ENCODE measurements around the gene TNFAIP8L1. TPM values are rescaled to one million over a fixed set of nuclear protein-coding genes. Genes with fewer than 3 reads are reported as not detected.

Gene TNFAIP8L1
- total RNA-seq, 2 donors from 2014 or later, result 4.2 to 4.3 TPM

DNA sequence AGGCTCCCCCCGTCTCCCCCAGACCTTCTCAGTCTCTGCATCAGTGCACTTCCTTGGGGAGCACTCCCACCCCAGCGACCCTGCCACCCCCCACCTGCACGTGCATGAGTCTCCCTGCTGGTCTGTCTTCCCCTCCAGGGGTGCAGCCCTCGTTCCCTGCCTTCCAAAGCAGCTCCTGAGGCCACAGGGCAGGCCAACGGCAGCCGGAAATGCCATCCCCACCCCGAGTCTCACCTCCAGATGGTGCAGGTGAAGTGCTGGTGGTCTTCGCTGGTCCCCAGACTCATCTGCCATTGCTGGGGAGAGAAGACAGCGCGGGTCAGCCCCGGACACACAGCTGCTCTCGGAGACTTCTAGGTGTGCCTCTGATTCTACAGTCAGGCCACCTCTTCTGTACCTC is 25.3 kb downstream of the TNFAIP8L1 start:
- Histone ChIP-seq H3K36me3 (peaks cover 52% of the 10 kb centered on the region), H3K27me3 (replicated peaks; ENCODE audit: insufficient read depth) (no peaks in the 10 kb centered on the region), H3K9me3 (no peaks in the 10 kb centered on the region), H3K4me1 (ENCODE audit: control insufficient read depth in 1 of 2, low read depth in 2 of 2) (peaks cover 9 to 10% of the 10 kb centered on the region in 2 donors), H3K4me3 (no peak overlapping the region), H3K27ac (no peak overlapping the region)
- TF ChIP-seq, protein P1, sequence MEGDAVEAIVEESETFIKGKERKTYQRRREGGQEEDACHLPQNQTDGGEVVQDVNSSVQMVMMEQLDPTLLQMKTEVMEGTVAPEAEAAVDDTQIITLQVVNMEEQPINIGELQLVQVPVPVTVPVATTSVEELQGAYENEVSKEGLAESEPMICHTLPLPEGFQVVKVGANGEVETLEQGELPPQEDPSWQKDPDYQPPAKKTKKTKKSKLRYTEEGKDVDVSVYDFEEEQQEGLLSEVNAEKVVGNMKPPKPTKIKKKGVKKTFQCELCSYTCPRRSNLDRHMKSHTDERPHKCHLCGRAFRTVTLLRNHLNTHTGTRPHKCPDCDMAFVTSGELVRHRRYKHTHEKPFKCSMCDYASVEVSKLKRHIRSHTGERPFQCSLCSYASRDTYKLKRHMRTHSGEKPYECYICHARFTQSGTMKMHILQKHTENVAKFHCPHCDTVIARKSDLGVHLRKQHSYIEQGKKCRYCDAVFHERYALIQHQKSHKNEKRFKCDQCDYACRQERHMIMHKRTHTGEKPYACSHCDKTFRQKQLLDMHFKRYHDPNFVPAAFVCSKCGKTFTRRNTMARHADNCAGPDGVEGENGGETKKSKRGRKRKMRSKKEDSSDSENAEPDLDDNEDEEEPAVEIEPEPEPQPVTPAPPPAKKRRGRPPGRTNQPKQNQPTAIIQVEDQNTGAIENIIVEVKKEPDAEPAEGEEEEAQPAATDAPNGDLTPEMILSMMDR (IDR thresholded peaks at IDR 0.05), result no peak
- DNase-seq (ENCODE audit: low spot score), result no peak
- no peak for ATAC-seq (ENCODE audit: insufficient number of reproducible peaks, low FRiP score, low read depth)

- Histone ChIP-seq H3K9me3 (no peaks in the 10 kb centered on the region), H3K27me3 (replicated peaks; ENCODE audit: insufficient read depth) (no peaks in the 10 kb centered on the region), H3K36me3 (peaks cover 18% of the 10 kb centered on the region), H3K4me1 (ENCODE audit: control insufficient read depth in 1 of 2, low read depth in 2 of 2) (peaks cover 10 to 15% of the 10 kb centered on the region in 2 donors), H3K4me3 (peak within 1 kb of the TSS; percentile 91), H3K27ac (peak within 1 kb of the TSS in 1 of 2 donors; percentile 63)
- peak; percentile 53 for DNase-seq (ENCODE audit: low spot score)
- ATAC-seq (ENCODE audit: insufficient number of reproducible peaks, low FRiP score, low read depth), result peak; percentile 93
- TF ChIP-seq, protein P1 (IDR thresholded peaks at IDR 0.05), result no peak
Observed at GRCh38 chr19:4669723-4670480, 30.6 kb downstream of the TNFAIP8L1 start, which contains the start of gene MYDGF. Gene MYDGF, minus strand, starts transcription at chr19:4670342. Its CDS starts 8 bp downstream, at chr19:4670334.

DNA sequence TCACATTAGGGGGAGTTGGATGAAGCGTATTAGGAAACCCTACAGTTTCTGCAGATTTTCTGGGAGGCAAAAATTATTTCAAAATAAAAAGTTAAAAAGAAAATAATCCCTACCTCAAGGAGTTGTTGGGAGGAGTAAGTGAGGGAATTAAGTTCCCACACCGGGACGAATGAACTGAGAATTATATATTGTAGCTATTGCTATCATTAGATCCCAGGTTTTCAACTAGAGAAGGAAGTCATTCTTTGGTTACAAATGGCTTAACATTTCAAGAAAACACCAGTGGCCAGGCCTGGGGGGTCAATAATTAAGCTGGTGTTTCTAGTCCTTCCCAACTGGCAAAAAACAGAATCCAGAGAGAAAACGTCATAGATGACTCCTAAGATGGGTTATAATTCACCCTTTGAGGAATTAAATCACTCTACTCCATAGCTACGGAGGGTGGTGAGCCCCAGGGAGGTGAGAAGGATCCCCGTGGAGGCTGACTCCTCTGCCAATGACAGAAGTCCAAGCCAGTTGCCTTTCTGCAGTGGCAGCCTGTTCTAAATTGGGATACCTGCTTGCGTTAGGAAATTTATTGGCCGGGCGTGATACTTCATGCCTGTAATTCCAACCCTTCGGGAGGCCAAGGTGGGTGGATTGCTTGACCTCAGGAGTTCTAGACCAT is 32.0 kb downstream of the TNFAIP8L1 start:
- no peak overlapping the region for H3K4me3 ChIP-seq
- H3K27ac ChIP-seq, result peak overlapping the region in 1 of 2 donors; percentile 63
- no peak for DNase-seq (ENCODE audit: low spot score)
- H3K9me3 ChIP-seq, result no peaks in the 10 kb centered on the region
- peaks cover 10 to 15% of the 10 kb centered on the region in 2 donors for H3K4me1 ChIP-seq (ENCODE audit: control insufficient read depth in 1 of 2, low read depth in 2 of 2)
- peaks cover 18% of the 10 kb centered on the region for H3K36me3 ChIP-seq
- no peaks in the 10 kb centered on the region for H3K27me3 ChIP-seq (replicated peaks; ENCODE audit: insufficient read depth)
- ATAC-seq (ENCODE audit: insufficient number of reproducible peaks, low FRiP score, low read depth), result no peak
- TF ChIP-seq, protein P1 (IDR thresholded peaks at IDR 0.05), result no peak

DNA sequence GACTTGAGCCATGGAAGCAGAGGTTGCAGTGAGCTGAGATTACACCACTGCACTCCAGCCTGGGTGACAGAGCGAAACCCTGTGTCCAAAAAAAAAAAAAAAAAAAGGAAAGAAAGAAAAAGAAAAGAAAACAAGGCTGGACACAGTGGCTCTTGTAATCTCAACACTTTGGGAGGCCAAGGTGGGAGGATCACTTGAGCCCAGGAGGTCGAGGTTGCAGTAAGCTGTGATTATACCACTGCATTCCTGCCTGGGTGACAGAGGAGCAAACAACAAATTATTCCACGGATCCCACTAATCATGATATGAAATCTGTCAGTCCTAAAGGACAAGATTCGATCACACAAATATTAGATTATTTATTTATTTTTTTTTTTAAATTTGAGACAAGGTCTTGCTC is 33.9 kb downstream of the TNFAIP8L1 start:
- Histone ChIP-seq H3K27me3 (replicated peaks; ENCODE audit: insufficient read depth) (no peaks in the 10 kb centered on the region), H3K9me3 (no peaks in the 10 kb centered on the region), H3K4me3 (no peak overlapping the region), H3K27ac (no peak overlapping the region), H3K4me1 (ENCODE audit: control insufficient read depth in 1 of 2, low read depth in 2 of 2) (peaks cover 10 to 15% of the 10 kb centered on the region in 2 donors), H3K36me3 (peaks cover 17% of the 10 kb centered on the region)
- TF ChIP-seq, protein P1 (IDR thresholded peaks at IDR 0.05), result no peak
- ATAC-seq (ENCODE audit: insufficient number of reproducible peaks, low FRiP score, low read depth) (no peak), DNase-seq (ENCODE audit: low spot score) (no peak)

- Histone ChIP-seq H3K4me1 (ENCODE audit: control insufficient read depth in 1 of 2, low read depth in 2 of 2) (peaks cover 7 to 15% of the 10 kb centered on the region in 2 donors), H3K9me3 (no peaks in the 10 kb centered on the region), H3K27ac (no peak overlapping the region), H3K27me3 (replicated peaks; ENCODE audit: insufficient read depth) (no peaks in the 10 kb centered on the region), H3K36me3 (peaks cover 15% of the 10 kb centered on the region), H3K4me3 (no peak overlapping the region)
- no peak for DNase-seq (ENCODE audit: low spot score)
- no peak for ATAC-seq (ENCODE audit: insufficient number of reproducible peaks, low FRiP score, low read depth)
- TF ChIP-seq, protein P1 (IDR thresholded peaks at IDR 0.05), result no peak
Observed at GRCh38 chr19:4673726-4674125, 34.4 kb downstream of the TNFAIP8L1 start.

All from thoracic aorta (tissue), 2 donors.